ENCODE results near the gene DPM1. TPM values are rescaled to one million over a fixed set of nuclear protein-coding genes. Genes with fewer than 3 reads are reported as not detected.

The DPM1 gene
- total and polyA plus RNA-seq, 3 donors from 2014 or later, result 44.5 to 71.0 (median 54.3) TPM

GRCh38 chr20:50898475-50898874 lies 59.9 kb downstream of the DPM1 start:
- Histone ChIP-seq H3K27me3 (no peaks in the 10 kb centered on the region), H3K9me3 (no peaks in the 10 kb centered on the region), H3K4me3 (no peak overlapping the region), H3K4me1 (peaks cover 4% of the 10 kb centered on the region), H3K27ac (no peak overlapping the region), H3K36me3 (ENCODE audit: low read depth, missing control alignments) (no peaks in the 10 kb centered on the region)
- TF ChIP-seq POLR2A (IDR thresholded peaks at IDR 0.05), result no peak
- TF ChIP-seq, protein P1, sequence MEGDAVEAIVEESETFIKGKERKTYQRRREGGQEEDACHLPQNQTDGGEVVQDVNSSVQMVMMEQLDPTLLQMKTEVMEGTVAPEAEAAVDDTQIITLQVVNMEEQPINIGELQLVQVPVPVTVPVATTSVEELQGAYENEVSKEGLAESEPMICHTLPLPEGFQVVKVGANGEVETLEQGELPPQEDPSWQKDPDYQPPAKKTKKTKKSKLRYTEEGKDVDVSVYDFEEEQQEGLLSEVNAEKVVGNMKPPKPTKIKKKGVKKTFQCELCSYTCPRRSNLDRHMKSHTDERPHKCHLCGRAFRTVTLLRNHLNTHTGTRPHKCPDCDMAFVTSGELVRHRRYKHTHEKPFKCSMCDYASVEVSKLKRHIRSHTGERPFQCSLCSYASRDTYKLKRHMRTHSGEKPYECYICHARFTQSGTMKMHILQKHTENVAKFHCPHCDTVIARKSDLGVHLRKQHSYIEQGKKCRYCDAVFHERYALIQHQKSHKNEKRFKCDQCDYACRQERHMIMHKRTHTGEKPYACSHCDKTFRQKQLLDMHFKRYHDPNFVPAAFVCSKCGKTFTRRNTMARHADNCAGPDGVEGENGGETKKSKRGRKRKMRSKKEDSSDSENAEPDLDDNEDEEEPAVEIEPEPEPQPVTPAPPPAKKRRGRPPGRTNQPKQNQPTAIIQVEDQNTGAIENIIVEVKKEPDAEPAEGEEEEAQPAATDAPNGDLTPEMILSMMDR (IDR thresholded peaks at IDR 0.05), result no peak
- intact Hi-C loops (cut with DNase I; ENCODE audit: low total_unique reads), result no loop called here
- DNase-seq, result no peak
- WGBS, 2 donors, result 80 to 90% methylated on average over 1 of the region's 1 CpG

DNA sequence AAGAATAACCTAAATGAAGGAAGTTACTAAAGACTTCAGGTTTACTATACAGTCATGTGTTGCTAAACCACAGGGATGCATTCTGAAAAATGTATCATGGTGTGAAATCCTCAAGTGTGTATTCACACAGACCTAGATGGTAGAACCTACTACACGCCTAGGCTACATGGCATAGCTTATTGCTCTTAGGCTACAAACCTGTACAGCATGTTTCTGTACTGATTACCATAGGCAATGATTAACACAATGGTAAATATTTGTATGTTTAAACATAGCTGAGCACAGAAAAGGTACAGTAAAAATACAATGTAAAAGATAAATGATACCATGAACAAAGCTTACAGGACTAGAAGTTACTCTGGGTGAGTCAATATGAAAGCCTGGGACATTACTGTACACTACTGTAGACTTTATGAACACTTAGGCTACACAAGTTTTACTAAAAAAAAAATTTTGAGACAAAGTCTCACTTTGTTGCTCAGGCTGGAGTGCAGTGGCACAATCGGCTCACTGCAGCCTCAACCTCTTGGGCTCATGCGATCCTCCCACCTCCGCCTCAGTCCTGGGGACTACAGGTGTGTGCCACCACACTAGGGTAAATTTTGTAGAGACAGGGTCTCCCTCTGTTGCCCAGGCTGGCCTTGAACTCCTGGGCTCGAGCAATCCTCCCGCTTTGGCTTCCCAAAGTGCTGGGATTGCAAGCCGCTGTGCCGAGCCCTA lies 63.1 kb downstream of the DPM1 start:
- intact Hi-C loops (cut with DNase I; ENCODE audit: low total_unique reads), result no loop called here
- H3K36me3 ChIP-seq (ENCODE audit: low read depth, missing control alignments), result no peaks in the 10 kb centered on the region
- 91 to 95% methylated on average over 8 of the region's 8 CpGs for WGBS, 2 donors

DNA sequence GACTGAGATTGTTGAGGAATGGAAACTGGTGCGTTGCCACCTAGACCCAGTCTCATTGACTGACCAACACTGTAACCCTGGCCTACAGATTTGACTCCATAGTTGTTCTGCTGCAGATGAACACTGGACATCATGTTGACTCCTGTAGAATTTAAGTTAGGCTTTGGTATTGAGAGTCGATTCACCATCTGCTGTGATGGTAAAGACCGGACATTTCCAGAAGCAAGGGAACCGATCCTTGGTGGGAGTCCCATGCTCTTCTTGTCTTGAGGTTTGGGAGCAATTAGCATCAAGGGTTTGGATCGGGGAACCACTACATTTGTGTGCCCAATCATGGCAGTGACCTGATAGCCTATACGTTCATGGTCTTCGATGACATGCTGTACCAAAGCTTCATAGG lies 64.7 kb downstream of the DPM1 start:
- WGBS, 2 donors, result 91 to 95% methylated on average over 7 of the region's 7 CpGs
- TF ChIP-seq POLR2A (IDR thresholded peaks at IDR 0.05), result no peak
- TF ChIP-seq, protein P1 (IDR thresholded peaks at IDR 0.05), result no peak
- Histone ChIP-seq H3K36me3 (ENCODE audit: low read depth, missing control alignments) (no peaks in the 10 kb centered on the region), H3K4me1 (no peaks in the 10 kb centered on the region), H3K9me3 (no peaks in the 10 kb centered on the region), H3K27me3 (no peaks in the 10 kb centered on the region), H3K27ac (no peak overlapping the region), H3K4me3 (no peak overlapping the region)
- intact Hi-C loops (cut with DNase I; ENCODE audit: low total_unique reads), result no loop called here
- DNase-seq, result no peak

More for the DNA sequence above, 63.1 kb downstream of the DPM1 start:
- DNase-seq, result no peak
- TF ChIP-seq, protein P1 (IDR thresholded peaks at IDR 0.05), result no peak
- no peak for TF ChIP-seq POLR2A (IDR thresholded peaks at IDR 0.05)
- Histone ChIP-seq H3K4me1 (no peaks in the 10 kb centered on the region), H3K4me3 (no peak overlapping the region), H3K27ac (no peak overlapping the region), H3K9me3 (no peaks in the 10 kb centered on the region), H3K27me3 (no peaks in the 10 kb centered on the region)

DNA sequence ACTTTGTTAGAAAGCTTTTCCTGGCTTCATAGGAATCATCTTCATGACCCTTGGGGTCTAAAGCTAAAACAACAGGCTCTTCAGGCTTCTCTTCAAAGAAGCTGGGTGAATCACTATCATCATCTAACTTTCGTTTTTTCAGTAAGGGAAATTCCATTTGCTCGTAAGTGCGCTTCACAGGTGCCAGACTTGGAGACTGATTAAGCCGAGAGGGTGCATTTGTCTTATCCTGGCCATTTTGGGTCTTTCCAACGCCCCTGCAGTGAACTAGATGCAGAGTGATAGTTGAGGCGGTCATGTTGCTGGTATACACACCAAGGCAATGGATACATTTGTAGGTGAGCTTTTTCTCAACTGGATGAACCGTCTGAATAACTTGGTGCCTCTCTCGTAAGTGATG lies 65.9 kb downstream of the DPM1 start:
- no peak overlapping the region for H3K4me3 ChIP-seq
- H3K4me1 ChIP-seq, result no peaks in the 10 kb centered on the region
- no peak for DNase-seq
- WGBS, 2 donors, result 90 to 92% methylated on average over 8 of the region's 8 CpGs
- no peak for TF ChIP-seq POLR2A (IDR thresholded peaks at IDR 0.05)
- TF ChIP-seq, protein P1 (IDR thresholded peaks at IDR 0.05), result no peak
- no peak overlapping the region for H3K27ac ChIP-seq
- H3K36me3 ChIP-seq (ENCODE audit: low read depth, missing control alignments), result no peaks in the 10 kb centered on the region
- H3K27me3 ChIP-seq, result no peaks in the 10 kb centered on the region
- no peaks in the 10 kb centered on the region for H3K9me3 ChIP-seq
- intact Hi-C loops (cut with DNase I; ENCODE audit: low total_unique reads), result no loop called here

- Histone ChIP-seq H3K4me3 (no peak overlapping the region), H3K9me3 (no peaks in the 10 kb centered on the region), H3K4me1 (no peaks in the 10 kb centered on the region), H3K27me3 (no peaks in the 10 kb centered on the region), H3K27ac (no peak overlapping the region), H3K36me3 (ENCODE audit: low read depth, missing control alignments) (no peaks in the 10 kb centered on the region)
- intact Hi-C loops (cut with DNase I; ENCODE audit: low total_unique reads), result no loop called here
- WGBS, 2 donors, result 77 to 81% methylated on average over 5 of the region's 5 CpGs
- TF ChIP-seq, protein P1 (IDR thresholded peaks at IDR 0.05), result no peak
- no peak for TF ChIP-seq POLR2A (IDR thresholded peaks at IDR 0.05)
- DNase-seq, result no peak
These were observed 67.2 kb downstream of the DPM1 start for GRCh38 chr20:50891138-50891537.

All from testis (tissue), 3 donors.